B cell (primary cell): ENCODE measurements around the gene AGBL3. TPM values are rescaled to one million over a fixed set of nuclear protein-coding genes. Genes with fewer than 3 reads are reported as not detected.

Experiments
- ATAC-seq: fragments of 200-7000 bp; cut with Tn5 transposase; one replicate; pipeline ENCODE4 v1.10.0; 2021; ENCODE audit warnings: low read depth, mild to moderate bottlenecking, moderate number of reproducible peaks, moderate library complexity
- CTCF ChIA-PET: fragments of 350-600 bp; sonication (Branson Sonifier 250); formaldehyde crosslinking; loops from one replicate; lab custom pipeline; 2021; ENCODE audit warnings: antibody characterized with exemption, inconsistent platforms; lab: Charles Lee
- POLR2A ChIA-PET: fragments of 350-600 bp; sonication (Branson Sonifier 250); formaldehyde crosslinking; loops from one replicate; lab custom pipeline; 2021; ENCODE audit warnings: antibody characterized with exemption; lab: Charles Lee
- DNase-seq: peaks from one replicate; pipeline ENCODE4 v3.0.0; 2013
- H2AFZ ChIP-seq: 2 replicates; pipeline ENCODE4 v1.6.1; 2012; ENCODE audit warnings: mild to moderate bottlenecking, low read depth, low read length; ENCODE audit not compliant: insufficient read depth, poor library complexity, severe bottlenecking
- H3K27ac ChIP-seq, 2 donors: 1 replicate in 1 of 2; 2 replicates in 1 of 2; pipeline ENCODE4 v1.5.1; 2012 to 2013; ENCODE audit warnings: low read length in 2 of 2, mild to moderate bottlenecking in 2 of 2, moderate library complexity in 1 of 2
- H3K27me3 ChIP-seq, 4 experiments: fragments of 200-600 bp in 1 of 4; sonication (generic) in 1 of 4; replicated peaks in 1 of 4; 1 replicate in 2 of 4; 2 replicates in 2 of 4; pipeline versions ENCODE4 v1.6.1 to v1.7.0; 2013 to 2016; ENCODE audit warnings: low read length in 3 of 4, mild to moderate bottlenecking in 2 of 4, mixed read lengths in 1 of 4, moderate library complexity in 1 of 4; ENCODE audit not compliant: insufficient read depth in 4 of 4, control insufficient read depth in 3 of 4; ENCODE audit errors: control extremely low read depth in 1 of 4
- H3K36me3 ChIP-seq, 2 experiments: replicated peaks in 1 of 2; 1 replicate in 1 of 2; 2 replicates in 1 of 2; pipeline versions ENCODE4 v1.6.1 to v1.7.1; 2013; ENCODE audit warnings: low read length in 1 of 2; ENCODE audit not compliant: insufficient read depth in 2 of 2, control insufficient read depth in 1 of 2; ENCODE audit errors: control extremely low read depth in 1 of 2, extremely low read depth in 1 of 2
- H3K4me1 ChIP-seq, 2 donors: fragments of 200-600 bp in 1 of 2; sonication (generic) in 1 of 2; 1 replicate in 1 of 2; 2 replicates in 1 of 2; pipeline versions ENCODE4 v1.5.1 to v1.6.1; 2013 to 2017; ENCODE audit warnings: low read length in 2 of 2; ENCODE audit not compliant: control insufficient read depth in 2 of 2, insufficient read depth in 2 of 2
- H3K4me2 ChIP-seq: replicated peaks from 2 replicates; pipeline ENCODE3; 2012; ENCODE audit warnings: mild to moderate bottlenecking, low read depth, low read length; ENCODE audit not compliant: poor library complexity, severe bottlenecking
- H3K4me3 ChIP-seq, 5 experiments: fragments of 200-600 bp in 1 of 5; sonication (generic) in 1 of 5; 1 replicate in 3 of 5; 2 replicates in 2 of 5; pipeline versions ENCODE4 v1.5.1 to v1.7.0; 2011 to 2016; ENCODE audit warnings: low read length in 4 of 5, mild to moderate bottlenecking in 4 of 5, low read depth in 2 of 5, control low read depth in 1 of 5, moderate library complexity in 1 of 5; ENCODE audit not compliant: insufficient read depth in 1 of 5; ENCODE audit errors: control extremely low read depth in 1 of 5, extremely low read depth in 1 of 5
- H3K79me2 ChIP-seq: fragments of 200-600 bp; sonication (generic); one replicate; pipeline ENCODE4 v1.6.0; 2016; ENCODE audit warnings: low read length; ENCODE audit not compliant: control insufficient read depth, insufficient read depth
- H3K9ac ChIP-seq: fragments of 200-600 bp; sonication (generic); 2 replicates; pipeline ENCODE4 v1.6.1; 2017; ENCODE audit warnings: mild to moderate bottlenecking, low read length, moderate library complexity
- H3K9me3 ChIP-seq, 3 donors: one replicate each; pipeline versions ENCODE4 v1.6.1 to v1.7.1; 2013; ENCODE audit warnings: low read length in 2 of 3; ENCODE audit not compliant: control insufficient read depth in 2 of 3, insufficient read depth in 1 of 3; ENCODE audit errors: control extremely low read depth in 1 of 3
- H4K20me1 ChIP-seq: 2 replicates; pipeline ENCODE4 v1.6.0; 2012; ENCODE audit warnings: mild to moderate bottlenecking, low read length; ENCODE audit not compliant: insufficient read depth, control insufficient read depth, poor library complexity, severe bottlenecking
- H3K27ac Mint-ChIP-seq: one replicate; pipeline ENCODE4 v1.8.0; 2021; ENCODE audit warnings: mixed read lengths
- H3K27me3 Mint-ChIP-seq: one replicate; pipeline ENCODE4 v1.8.0; 2021; ENCODE audit warnings: mixed read lengths
- H3K4me1 Mint-ChIP-seq: one replicate; pipeline ENCODE4 v1.8.0; 2021; ENCODE audit warnings: mixed read lengths
- H3K4me3 Mint-ChIP-seq: one replicate; pipeline ENCODE4 v1.8.0; 2021; ENCODE audit warnings: mixed read lengths
- H3K9me3 Mint-ChIP-seq: one replicate; pipeline ENCODE4 v1.8.0; 2022; ENCODE audit warnings: mixed read lengths; ENCODE audit not compliant: insufficient read depth
- CTCF ChIP-seq: fragments of 200-600 bp; IDR thresholded peaks from one replicate; pipeline ENCODE4 v1.8.0; 2022; ENCODE audit warnings: antibody characterized with exemption, mild to moderate bottlenecking
- EZH2 ChIP-seq: IDR thresholded peaks from 2 replicates; pipeline ENCODE4 v1.6.1; 2012; ENCODE audit warnings: borderline replicate concordance, low read depth, mild to moderate bottlenecking, moderate library complexity, low read length; ENCODE audit not compliant: insufficient read depth, poor library complexity, severe bottlenecking
- WGBS: methylation state at CpG from one replicate; pipeline ENCODE4 v1.1.5; 2013; ENCODE audit warnings: missing lambda C conversion rate; ENCODE audit not compliant: insufficient coverage; 5-methylcytosine and 5-hydroxymethylcytosine counted together
- intact Hi-C: fragments of 100-400 bp; cut with micrococcal nuclease; formaldehyde crosslinking; loops from one replicate; pipeline ENCODE4 v1.10.0; 2022
- polyA plus RNA-seq: library from polyadenylated mRNA; depleted of rRNA; stranded (reverse); fragments of >200 nt; gene quantifications from 2 replicates; pipeline ENCODE4 v1.2.3, GENCODE V29; 2012
- total RNA-seq, 2 donors: library from RNA; stranded (reverse); fragments of 120-200 nt in 1 of 2; gene quantifications; 1 replicate in 1 of 2; 2 replicates in 1 of 2; pipeline versions ENCODE4 v1.2.3 to v1.2.4, GENCODE V29; 2013 to 2022

Gene AGBL3
- total and polyA plus RNA-seq, 2 donors (not counting 1 experiment from before 2014, with no cell fraction given), result 0.51 to 10.9 TPM

DNA sequence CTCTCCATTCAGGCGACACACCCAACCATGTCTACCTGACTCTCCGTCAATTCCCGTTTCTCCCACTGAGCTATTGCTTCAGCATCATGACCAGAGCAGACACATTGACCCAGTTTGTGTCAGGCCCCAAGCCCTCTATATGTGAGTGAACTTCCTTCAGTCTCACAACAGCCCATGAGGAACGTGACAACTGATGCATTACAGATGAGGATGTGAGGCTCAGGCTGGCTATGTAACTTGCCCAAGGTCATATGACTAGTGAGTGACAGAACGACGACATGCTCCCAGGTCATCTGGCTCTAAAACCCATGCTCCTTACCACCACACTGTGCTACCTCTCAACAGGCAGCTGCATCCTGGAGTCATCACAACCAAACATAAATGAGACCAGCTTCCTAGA, 165.2 kb downstream of the AGBL3 start:
- intact Hi-C loops, result no loop called here
- H3K4me2 ChIP-seq, result peak overlapping the region; percentile 70
- ATAC-seq, result peak; percentile 28

More for the DNA sequence above, 165.2 kb downstream of the AGBL3 start:
- H4K20me1 ChIP-seq, result no peaks in the 10 kb centered on the region
- 29% methylated on average over 5 of the region's 6 CpGs for WGBS
- peak; percentile 83 for DNase-seq
- H3K27me3 ChIP-seq, result no peaks in the 10 kb centered on the region
- Mint-ChIP-seq H3K27me3 (no peaks in the 10 kb centered on the region), H3K9me3 (peaks cover 12% of the 10 kb centered on the region), H3K27ac (peak overlapping the region; percentile 85), H3K4me1 (peaks cover 68% of the 10 kb centered on the region), H3K4me3 (peak overlapping the region; percentile 91)
- peak overlapping the region; percentile 19 for H2AFZ ChIP-seq
- H3K9me3 ChIP-seq, result peaks cover 1 to 14% (median 5%) of the 10 kb centered on the region in 3 donors
- H3K36me3 ChIP-seq, result no peaks in the 10 kb centered on the region
- no peak overlapping the region for H3K4me3 ChIP-seq
- ChIA-PET CTCF (interaction anchor here (1.9 to 5.4 kb wide), 2 partner anchors 9 to 18 kb away, joined by 12 to 47 read pairs; partner anchors contain the start of gene CYREN), POLR2A (interaction anchor here (0.9 to 1.7 kb wide), 2 partner anchors 9 to 19 kb away, joined by 4 to 7 read pairs; partner anchors contain the start of gene CYREN)
- H3K9ac ChIP-seq, result peak overlapping the region; percentile 77
- TF ChIP-seq EZH2 (no peak), CTCF (no peak)
- H3K4me1 ChIP-seq, result peaks cover 38 to 49% of the 10 kb centered on the region in 2 donors
- peaks cover 85% of the 10 kb centered on the region for H3K79me2 ChIP-seq
- H3K27ac ChIP-seq, result peak overlapping the region; percentile 59 to 90
